Measurements from ENCODE around the gene NOSTRIN. TPM values are rescaled to one million over a fixed set of nuclear protein-coding genes. Genes with fewer than 3 reads are reported as not detected.

Gene NOSTRIN
- total RNA-seq, 4 donors from 2014 or later: 5.0 to 16.1 (median 6.4) TPM

DNA sequence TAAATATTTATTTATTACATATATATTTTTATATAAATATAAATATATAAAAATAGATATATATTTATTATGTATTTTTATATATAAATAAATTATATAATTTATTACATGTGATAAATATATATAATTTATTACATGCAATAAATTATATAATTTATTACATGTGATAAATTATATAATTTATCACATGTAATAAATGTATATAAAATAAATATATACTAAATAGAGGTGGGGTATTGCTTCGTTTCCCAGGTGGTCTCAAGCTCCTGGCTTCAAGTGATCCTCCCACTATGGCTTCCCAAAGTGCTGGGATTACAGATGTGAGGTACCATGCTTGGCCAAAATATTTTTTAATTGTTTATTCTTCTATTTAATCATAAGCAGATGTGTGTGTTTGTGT is 95.0 kb downstream of the NOSTRIN start:
- H3K27me3 ChIP-seq: no peaks in the 10 kb centered on the region
- H3K36me3 ChIP-seq: no peaks in the 10 kb centered on the region
- in situ Hi-C loops (cut with MboI; ENCODE audit: low sequenced_read_pairs in 4 of 4): no loop called here
- no peaks in the 10 kb centered on the region for H3K4me1 ChIP-seq
- ATAC-seq (no peak), DNase-seq (no peak)
- H3K4me3 ChIP-seq: no peak overlapping the region
- H3K9me3 ChIP-seq: no peaks in the 10 kb centered on the region
- no peak for TF ChIP-seq POLR2A (IDR thresholded peaks at IDR 0.05)
- TF ChIP-seq CTCF (IDR thresholded peaks at IDR 0.05 in 4 of 5, conservative IDR thresholded peaks at IDR 0.05 in 1 of 5): no peak
- intact Hi-C loops (cut with DNase I; ENCODE audit: low total_unique reads): no loop called here
- H3K27ac ChIP-seq: no peak overlapping the region

DNA sequence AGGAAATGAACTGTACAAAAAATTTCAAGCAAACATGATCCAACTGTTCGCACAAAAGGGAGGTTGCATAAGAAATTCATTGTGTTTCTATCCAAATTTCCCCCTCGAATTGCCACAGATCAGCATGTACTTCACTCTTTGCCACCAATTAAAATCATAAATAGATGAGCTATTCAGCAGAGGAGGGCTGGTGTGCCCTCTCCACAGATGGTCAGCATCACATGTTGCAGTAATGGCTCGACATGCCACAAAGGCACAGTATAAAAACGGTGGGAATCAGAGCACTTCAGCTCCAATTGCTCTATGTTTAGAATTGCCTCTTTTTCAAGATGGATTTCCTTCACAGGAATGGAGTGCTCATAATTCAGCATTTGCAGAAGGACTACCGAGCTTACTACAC is 98.6 kb downstream of the NOSTRIN start, which contains the start of gene G6PC2:
Gene G6PC2, plus strand, starts transcription at position 289 of the 400 bp plus-strand sequence. Its CDS starts 41 bp downstream, at position 330.
- TF ChIP-seq CTCF (IDR thresholded peaks at IDR 0.05 in 4 of 5, conservative IDR thresholded peaks at IDR 0.05 in 1 of 5) (no peak), POLR2A (IDR thresholded peaks at IDR 0.05) (no peak)
- intact Hi-C loops (cut with DNase I; ENCODE audit: low total_unique reads): no loop called here
- H3K9me3 ChIP-seq: no peaks in the 10 kb centered on the region
- H3K4me1 ChIP-seq: no peaks in the 10 kb centered on the region
- in situ Hi-C loops (cut with MboI; ENCODE audit: low sequenced_read_pairs in 4 of 4): no loop called here
- DNase-seq (no peak), ATAC-seq (no peak)
- H3K36me3 ChIP-seq: no peaks in the 10 kb centered on the region
- H3K4me3 ChIP-seq: no peak within 1 kb of the TSS
- no peaks in the 10 kb centered on the region for H3K27me3 ChIP-seq
- no peak within 1 kb of the TSS for H3K27ac ChIP-seq

DNA sequence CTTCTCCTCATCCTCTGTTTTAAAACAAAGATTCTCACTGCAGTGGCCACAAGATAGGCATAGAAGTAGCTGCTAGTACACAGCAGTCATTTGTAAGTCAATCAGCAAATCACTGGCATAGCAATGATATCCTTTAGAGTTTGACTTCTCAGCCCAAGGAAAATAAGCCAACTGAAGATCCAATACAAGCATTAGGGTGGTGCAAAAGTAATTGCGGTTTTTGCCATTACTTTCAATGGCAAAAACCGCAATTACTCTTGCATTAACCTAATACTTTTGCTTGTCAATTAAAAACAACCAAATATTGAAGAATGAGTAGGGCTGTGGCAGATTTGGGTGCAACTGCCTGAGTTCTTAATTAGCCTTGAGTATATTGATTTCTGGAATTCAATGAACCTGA is 101.5 kb downstream of the NOSTRIN start:
- TF ChIP-seq POLR2A (IDR thresholded peaks at IDR 0.05): no peak
- no peak for TF ChIP-seq CTCF (IDR thresholded peaks at IDR 0.05 in 4 of 5, conservative IDR thresholded peaks at IDR 0.05 in 1 of 5)
- H3K27ac ChIP-seq: no peak overlapping the region
- no peak for DNase-seq
- no peaks in the 10 kb centered on the region for H3K4me1 ChIP-seq
- H3K36me3 ChIP-seq: no peaks in the 10 kb centered on the region
- no peaks in the 10 kb centered on the region for H3K27me3 ChIP-seq
- ATAC-seq: no peak
- H3K9me3 ChIP-seq: no peaks in the 10 kb centered on the region
- H3K4me3 ChIP-seq: no peak overlapping the region
- in situ Hi-C loops (cut with MboI; ENCODE audit: low sequenced_read_pairs in 4 of 4) (no loop called here), intact Hi-C loops (cut with DNase I; ENCODE audit: low total_unique reads) (no loop called here)

DNA sequence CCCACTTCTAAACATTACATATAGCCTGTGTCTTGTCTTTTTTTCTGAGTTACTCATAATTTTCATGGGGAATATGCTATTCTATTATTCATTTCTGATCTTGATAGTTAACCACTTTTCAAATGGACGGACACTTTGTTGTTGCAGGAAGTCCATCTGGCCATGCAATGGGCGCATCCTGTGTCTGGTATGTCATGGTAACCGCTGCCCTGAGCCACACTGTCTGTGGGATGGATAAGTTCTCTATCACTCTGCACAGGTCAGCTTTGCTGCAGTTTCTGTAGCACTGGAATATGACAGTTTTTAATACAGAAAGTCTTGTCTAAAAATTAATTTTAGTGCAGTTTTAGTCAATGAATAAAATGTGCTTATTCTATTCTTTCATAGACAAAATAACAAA is 101.9 kb downstream of the NOSTRIN start:
- no peaks in the 10 kb centered on the region for H3K27me3 ChIP-seq
- DNase-seq (no peak), ATAC-seq (no peak)
- H3K4me3 ChIP-seq: no peak overlapping the region
- in situ Hi-C loops (cut with MboI; ENCODE audit: low sequenced_read_pairs in 4 of 4): no loop called here
- TF ChIP-seq CTCF (IDR thresholded peaks at IDR 0.05 in 4 of 5, conservative IDR thresholded peaks at IDR 0.05 in 1 of 5) (no peak), POLR2A (IDR thresholded peaks at IDR 0.05) (no peak)
- H3K36me3 ChIP-seq: no peaks in the 10 kb centered on the region
- no peaks in the 10 kb centered on the region for H3K9me3 ChIP-seq
- intact Hi-C loops (cut with DNase I; ENCODE audit: low total_unique reads): no loop called here
- no peak overlapping the region for H3K27ac ChIP-seq
- H3K4me1 ChIP-seq: no peaks in the 10 kb centered on the region

Data from gastrocnemius medialis (tissue), 4 donors.